ENCODE data around the gene NDNF.

NDNF gene

DNA sequence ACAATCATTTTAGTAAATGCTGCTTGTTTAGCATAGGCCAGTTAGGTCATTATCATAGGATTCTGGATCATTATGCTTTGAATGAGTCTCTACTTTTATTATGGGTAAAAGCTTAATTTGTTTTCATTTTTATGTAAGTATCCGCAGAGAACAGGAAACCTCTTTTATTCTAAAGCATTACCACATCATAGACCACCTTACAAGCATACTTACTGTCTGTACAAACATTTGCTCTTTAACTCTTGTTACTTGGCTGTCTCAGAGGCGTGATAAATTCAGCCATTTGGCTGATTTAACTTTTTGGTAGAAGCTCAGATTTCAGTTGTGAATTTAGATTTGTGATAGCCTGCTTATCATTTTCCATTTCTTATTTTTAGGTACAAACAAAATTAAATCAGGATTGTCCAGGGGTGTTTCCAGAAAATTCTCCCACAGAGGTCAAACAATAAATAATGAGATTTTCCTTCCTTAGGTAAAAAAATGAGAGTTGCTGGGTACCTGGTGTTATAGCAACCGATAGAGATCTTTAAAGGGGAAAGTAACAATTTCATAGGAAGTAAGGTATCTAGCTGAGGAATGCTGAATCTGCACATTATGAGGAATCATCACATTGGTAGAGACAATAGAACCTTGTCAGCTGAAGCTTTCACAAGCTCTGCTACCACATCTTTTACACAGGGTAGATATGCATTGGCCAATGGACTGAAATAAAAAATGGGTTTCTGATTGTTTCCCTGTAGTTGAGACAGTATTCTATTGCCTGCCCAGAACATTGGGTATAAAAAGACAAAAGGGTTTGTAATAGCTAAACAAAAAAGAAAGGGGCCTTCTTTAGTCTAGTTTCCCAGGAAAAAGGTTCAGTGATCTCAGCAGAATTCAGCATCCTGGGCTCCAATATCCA, 62.5 kb downstream of the NDNF start:
- no peak overlapping the region for H3K4me3 ChIP-seq (ENCODE audit: low read depth, low read length)
- no peak for DNase-seq (ENCODE audit: low read depth)
- no peak for TF ChIP-seq CTCF (IDR thresholded peaks at IDR 0.05; ENCODE audit: low read depth, low read length, missing control alignments)

GRCh38 chr4:121007660-121008059, 64.7 kb downstream of the NDNF start:
- DNase-seq (ENCODE audit: low read depth) = no peak
- no peak for TF ChIP-seq CTCF (IDR thresholded peaks at IDR 0.05; ENCODE audit: low read depth, low read length, missing control alignments)
- H3K4me3 ChIP-seq (ENCODE audit: low read depth, low read length) = no peak overlapping the region

- no peak for TF ChIP-seq CTCF (IDR thresholded peaks at IDR 0.05; ENCODE audit: low read depth, low read length, missing control alignments)
- no peak for DNase-seq (ENCODE audit: low read depth)
- no peak overlapping the region for H3K4me3 ChIP-seq (ENCODE audit: low read depth, low read length)
Measured at GRCh38 chr4:121003863-121004262, 68.5 kb downstream of the NDNF start.

DNA sequence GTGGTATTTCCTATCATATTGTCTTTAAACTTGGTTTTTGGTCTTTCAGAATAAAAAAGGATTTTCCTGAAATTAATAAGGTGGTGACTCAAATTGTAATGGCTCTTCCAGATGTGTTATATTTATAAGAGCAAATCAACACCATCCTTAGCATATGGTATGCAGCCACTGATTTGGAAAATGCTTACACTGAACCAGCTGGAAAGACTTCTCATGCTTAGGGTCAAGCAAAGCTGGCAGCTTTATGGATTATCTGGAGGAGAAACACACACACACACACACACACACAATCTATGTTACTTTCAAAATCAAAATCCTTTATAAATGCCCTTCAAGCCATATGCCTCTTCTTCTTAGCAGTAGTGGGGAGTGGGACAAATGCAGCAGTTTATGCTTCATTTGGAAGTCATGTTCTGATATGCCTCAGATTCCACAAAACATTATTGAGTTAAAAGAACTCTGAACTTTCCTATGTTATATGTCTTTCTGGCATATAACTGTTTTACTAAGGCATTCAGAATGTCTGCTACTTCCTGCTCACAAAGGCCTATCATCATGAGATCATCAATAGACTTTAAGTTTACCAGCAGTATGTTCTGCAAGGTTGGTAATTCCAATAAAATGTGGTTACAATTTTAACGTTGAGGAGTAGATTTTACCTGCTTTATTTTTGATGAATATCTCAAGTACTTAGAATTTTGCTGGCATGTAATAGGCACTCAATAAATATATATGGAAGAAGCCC, 76.9 kb downstream of the NDNF start:
- no peak for DNase-seq (ENCODE audit: low read depth)
- H3K4me3 ChIP-seq (ENCODE audit: low read depth, low read length) = no peak overlapping the region
- no peak for TF ChIP-seq CTCF (IDR thresholded peaks at IDR 0.05; ENCODE audit: low read depth, low read length, missing control alignments)

- no peak for TF ChIP-seq CTCF (IDR thresholded peaks at IDR 0.05; ENCODE audit: low read depth, low read length, missing control alignments)
- no peak for DNase-seq (ENCODE audit: low read depth)
Measured at GRCh38 chr4:120994521-120994920, 77.8 kb downstream of the NDNF start.

GRCh38 chr4:120991885-120992284, 80.5 kb downstream of the NDNF start:
- TF ChIP-seq CTCF (IDR thresholded peaks at IDR 0.05; ENCODE audit: low read depth, low read length, missing control alignments) = no peak
- no peak for DNase-seq (ENCODE audit: low read depth)
- no peak overlapping the region for H3K4me3 ChIP-seq (ENCODE audit: low read depth, low read length)

More at GRCh38 chr4:120994521-120994920, 77.8 kb downstream of the NDNF start:
- no peak overlapping the region for H3K4me3 ChIP-seq (ENCODE audit: low read depth, low read length)
